MM.1S (cell line): ENCODE results near the gene ZCCHC24.
A peak's percentile ranks its signal among the peaks of the same experiment; 100 is the strongest.

Source experiments
- DNase-seq: peaks from one replicate; pipeline ENCODE4 v3.0.0-alpha.2; 2015
- H2AFZ ChIP-seq: fragments of 300-600 bp; sonication (generic); 2 replicates; pipeline ENCODE4 v1.6.0; 2016; ENCODE audit warnings: antibody characterized with exemption, low read length
- H3F3A ChIP-seq: fragments of 300-600 bp; sonication (generic); 2 replicates; pipeline ENCODE4 v1.6.1; 2016; ENCODE audit warnings: mild to moderate bottlenecking, antibody characterized with exemption, low read length, moderate library complexity, mixed read lengths; ENCODE audit not compliant: insufficient read depth
- H3K27ac ChIP-seq: fragments of 300-600 bp; sonication (generic); 2 replicates; pipeline ENCODE4 v1.5.1; 2016; ENCODE audit warnings: mild to moderate bottlenecking, low read length
- H3K27me3 ChIP-seq: fragments of 300-600 bp; sonication (generic); replicated peaks from 2 replicates; pipeline ENCODE4 v1.6.0; 2016; ENCODE audit warnings: low read length; ENCODE audit not compliant: insufficient read depth
- H3K36me3 ChIP-seq: fragments of 300-600 bp; sonication (generic); replicated peaks from 2 replicates; pipeline ENCODE4 v1.6.1; 2016; ENCODE audit warnings: mild to moderate bottlenecking, low read length, mixed read lengths; ENCODE audit not compliant: insufficient read depth
- H3K4me1 ChIP-seq: fragments of 300-600 bp; sonication (generic); 2 replicates; pipeline ENCODE4 v1.6.1; 2016; ENCODE audit warnings: low read length, mixed read lengths
- H3K4me2 ChIP-seq: fragments of 300-600 bp; sonication (generic); 2 replicates; pipeline ENCODE4 v1.6.0; 2016; ENCODE audit warnings: low read depth, low read length
- H3K4me3 ChIP-seq: fragments of 300-600 bp; sonication (generic); 2 replicates; pipeline ENCODE4 v1.5.1; 2016; ENCODE audit warnings: low read length, mixed read lengths
- H3K79me2 ChIP-seq: fragments of 300-600 bp; sonication (generic); 2 replicates; pipeline ENCODE4 v1.6.1; 2016; ENCODE audit warnings: mixed run types, low read length, mixed read lengths
- H3K9ac ChIP-seq: fragments of 300-600 bp; sonication (generic); 2 replicates; pipeline ENCODE4 v1.6.1; 2016; ENCODE audit warnings: low read length, mixed read lengths
- H3K9me2 ChIP-seq: fragments of 300-600 bp; sonication (generic); replicated peaks from 2 replicates; pipeline ENCODE4 v1.6.1; 2016; ENCODE audit warnings: mild to moderate bottlenecking, low read length, mixed read lengths; ENCODE audit not compliant: insufficient read depth
- H3K9me3 ChIP-seq: fragments of 300-600 bp; sonication (generic); replicated peaks from 2 replicates; pipeline ENCODE4 v1.6.1; 2016; ENCODE audit warnings: mild to moderate bottlenecking, low read length, mixed read lengths; ENCODE audit not compliant: insufficient read depth
- H4K20me1 ChIP-seq: fragments of 300-600 bp; sonication (generic); 2 replicates; pipeline ENCODE4 v1.6.1; 2016; ENCODE audit warnings: mild to moderate bottlenecking, low read length, moderate library complexity, mixed read lengths; ENCODE audit not compliant: insufficient read depth
- CTCF ChIP-seq: fragments of 300-600 bp; sonication (generic); IDR thresholded peaks from 2 replicates; pipeline ENCODE4 v1.5.1; 2016; ENCODE audit warnings: antibody characterized with exemption, low read length, mixed read lengths
- EZH2 ChIP-seq: fragments of 300-600 bp; sonication (generic); optimal IDR thresholded peaks from 2 replicates; pipeline ENCODE3; 2017; ENCODE audit warnings: low read depth, mild to moderate bottlenecking, antibody characterized with exemption, low read length, mixed read lengths
- EZH2phosphoT487 ChIP-seq: fragments of 300-600 bp; sonication (generic); IDR thresholded peaks from 2 replicates; pipeline ENCODE4 v1.6.1; 2018; ENCODE audit warnings: antibody characterized with exemption, low read length

Gene ZCCHC24

GRCh38 chr10:79344502-79345195 lies 100.8 kb downstream of the ZCCHC24 start:
- no peaks in the 10 kb centered on the region for H3K27me3 ChIP-seq
- peak overlapping the region; percentile 42; the same call in 1 of the 2 replicates for H3K27ac ChIP-seq
- peak overlapping the region; percentile 19; the same call in 1 of the 2 replicates for H3K4me2 ChIP-seq
- H3K36me3 ChIP-seq: peaks cover 7% of the 10 kb centered on the region; the same call in 1 of the 2 replicates
- no peak overlapping the region for H3K4me3 ChIP-seq
- no peaks in the 10 kb centered on the region for H3K9me2 ChIP-seq
- no peak overlapping the region for H2AFZ ChIP-seq
- H3K9ac ChIP-seq: no peak overlapping the region
- H3K4me1 ChIP-seq: peaks cover 42% of the 10 kb centered on the region
- H3K9me3 ChIP-seq: no peaks in the 10 kb centered on the region
- peaks cover 15% of the 10 kb centered on the region for H4K20me1 ChIP-seq
- peak; percentile 40 for DNase-seq
- no peak for TF ChIP-seq CTCF
- TF ChIP-seq EZH2phosphoT487: no peak
- TF ChIP-seq EZH2: no peak
- peaks cover 23% of the 10 kb centered on the region for H3K79me2 ChIP-seq
- peaks cover 14% of the 10 kb centered on the region; the same call in 1 of the 2 replicates for H3F3A ChIP-seq

DNA sequence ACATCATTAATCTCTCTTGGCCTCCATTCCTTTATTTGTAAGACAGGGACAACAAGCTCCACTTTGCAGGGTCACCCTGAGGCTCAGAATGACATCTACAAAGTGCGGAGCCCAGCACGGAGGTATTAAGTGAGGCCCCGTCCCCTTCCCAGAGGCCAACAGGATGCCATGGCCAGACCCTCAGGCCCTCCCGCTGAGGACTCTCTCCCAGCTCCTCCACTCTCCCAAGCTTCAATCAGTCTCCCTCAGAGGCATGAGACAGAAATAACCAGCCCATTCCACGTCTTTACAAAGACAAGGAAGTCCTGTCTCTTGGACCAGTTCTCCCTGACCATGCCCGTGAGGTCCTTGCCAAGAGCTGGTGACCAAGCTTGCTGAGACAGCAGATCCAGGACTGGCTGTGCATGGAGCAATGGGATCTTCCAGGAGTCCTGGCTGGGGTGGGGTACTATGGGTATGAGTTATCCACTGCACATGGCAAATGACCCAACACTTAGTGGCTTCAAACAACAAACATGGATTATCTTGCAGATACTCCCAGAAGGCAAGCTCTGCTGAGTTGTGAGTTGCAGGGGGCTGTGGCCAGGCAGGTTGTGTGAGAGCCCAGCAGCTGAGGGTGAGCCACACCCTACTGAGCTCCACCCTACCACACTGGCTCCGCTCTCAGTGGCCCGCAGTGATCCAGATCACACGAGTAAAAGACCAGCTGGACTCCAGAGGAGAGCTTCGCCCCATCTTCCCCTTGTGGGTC lies 102.4 kb downstream of the ZCCHC24 start:
- DNase-seq: no peak
- Histone ChIP-seq H3K4me2 (no peak overlapping the region), H3K27me3 (no peaks in the 10 kb centered on the region), H3K9ac (no peak overlapping the region), H3K4me1 (peaks cover 31% of the 10 kb centered on the region), H3K79me2 (peaks cover 6% of the 10 kb centered on the region), H3K36me3 (no peaks in the 10 kb centered on the region), H3F3A (peaks cover 14% of the 10 kb centered on the region; the same call in 1 of the 2 replicates), H3K9me3 (no peaks in the 10 kb centered on the region), H2AFZ (no peak overlapping the region), H3K9me2 (no peaks in the 10 kb centered on the region), H3K27ac (no peak overlapping the region), H3K4me3 (no peak overlapping the region), H4K20me1 (no peaks in the 10 kb centered on the region)
- no peak for TF ChIP-seq EZH2
- TF ChIP-seq EZH2phosphoT487: no peak
- no peak for TF ChIP-seq CTCF

DNA sequence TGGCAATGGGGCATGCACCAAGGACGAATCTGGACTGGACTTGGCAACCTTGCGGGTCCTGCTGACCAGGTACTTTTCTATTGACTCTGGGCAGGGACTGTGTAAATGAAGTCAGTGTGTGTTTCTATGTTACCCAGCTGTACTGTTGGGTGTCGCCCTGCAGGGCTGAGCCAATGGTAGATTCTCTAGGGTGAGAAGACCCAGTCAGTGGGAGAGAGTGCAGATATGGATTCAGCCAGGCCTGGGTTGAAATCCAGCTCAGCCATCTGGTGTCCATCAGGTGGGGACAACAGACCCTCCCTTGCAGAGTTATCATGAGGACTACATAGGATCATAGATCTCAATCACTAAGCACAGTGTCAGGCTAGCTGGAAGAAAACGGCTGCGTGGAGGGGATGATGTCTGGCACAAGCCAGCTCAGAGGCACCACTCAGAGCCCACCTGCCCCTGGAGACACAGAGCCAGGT lies 103.1 kb downstream of the ZCCHC24 start:
- no peak for DNase-seq
- Histone ChIP-seq H3K36me3 (no peaks in the 10 kb centered on the region), H3K9me2 (no peaks in the 10 kb centered on the region), H3K27ac (no peak overlapping the region), H3K4me3 (no peak overlapping the region), H3K4me2 (no peak overlapping the region), H3K9ac (no peak overlapping the region), H4K20me1 (no peaks in the 10 kb centered on the region), H3K27me3 (no peaks in the 10 kb centered on the region), H3K79me2 (no peaks in the 10 kb centered on the region), H3K4me1 (peaks cover 31% of the 10 kb centered on the region), H2AFZ (no peak overlapping the region), H3K9me3 (no peaks in the 10 kb centered on the region), H3F3A (peaks cover 14% of the 10 kb centered on the region; the same call in 1 of the 2 replicates)
- TF ChIP-seq CTCF (no peak), EZH2phosphoT487 (no peak)
